Progenitor cell of endocrine pancreas (in vitro differentiated cells): Measurements from ENCODE around the gene MRPL2. TPM values are rescaled to one million over a fixed set of nuclear protein-coding genes. Genes with fewer than 3 reads are reported as not detected.

Experiments
- DNase-seq: peaks from one replicate; pipeline ENCODE4 v3.0.0; 2021; ENCODE audit warnings: low spot score; ENCODE audit not compliant: unreplicated experiment
- H3K27ac Mint-ChIP-seq: 2 replicates; pipeline ENCODE4 v1.8.0; 2021; ENCODE audit warnings: mild to moderate bottlenecking, moderate library complexity, mixed read lengths
- H3K27me3 Mint-ChIP-seq: 2 replicates; pipeline ENCODE4 v1.8.0; 2021; ENCODE audit warnings: mixed read lengths
- H3K36me3 Mint-ChIP-seq: 2 replicates; pipeline ENCODE4 v1.8.0; 2022; ENCODE audit warnings: mixed read lengths; ENCODE audit not compliant: insufficient read depth
- H3K4me1 Mint-ChIP-seq: 2 replicates; pipeline ENCODE4 v1.8.0; 2021; ENCODE audit warnings: low read depth, mixed read lengths
- H3K4me3 Mint-ChIP-seq: 2 replicates; pipeline ENCODE4 v1.8.0; 2021; ENCODE audit warnings: low read depth, mild to moderate bottlenecking, moderate library complexity, mixed read lengths
- H3K9me3 Mint-ChIP-seq: 2 replicates; pipeline ENCODE4 v1.8.0; 2021; ENCODE audit warnings: low read depth, mixed read lengths
- total RNA-seq: library from RNA; stranded (reverse); gene quantifications from 2 replicates; pipeline ENCODE4 v1.2.1, GENCODE V29; 2021
- TF ChIP-seq, protein P1 (sequence below): fragments of 200-600 bp; sonication (generic); IDR thresholded peaks from one replicate; pipeline ENCODE4 v1.5.0; 2021; ENCODE audit warnings: antibody characterized with exemption, mild to moderate bottlenecking; ENCODE audit not compliant: unreplicated experiment

Gene MRPL2
- total RNA-seq, 1 donor from 2014 or later = 45.2 TPM

DNA sequence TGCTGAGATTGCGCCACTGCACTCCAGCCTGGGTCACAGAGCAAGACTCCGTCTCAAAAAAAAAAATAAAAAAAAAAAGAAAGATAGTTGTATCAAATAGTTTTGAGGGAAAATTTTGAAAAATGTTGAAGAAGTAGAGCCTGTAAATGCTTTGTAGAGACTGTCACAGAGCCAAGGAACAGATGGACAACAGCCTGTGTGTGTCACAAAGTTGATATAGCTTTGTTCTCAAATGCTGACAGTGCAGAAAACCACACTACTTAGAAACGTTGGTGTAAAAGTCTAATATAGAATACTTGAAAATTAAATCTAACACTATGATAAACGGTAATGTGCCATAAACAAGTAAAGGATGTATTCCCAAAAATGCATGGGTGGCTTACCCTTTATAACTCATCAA, 42.3 kb upstream of the MRPL2 start:
- no peaks in the 10 kb centered on the region for H3K9me3 Mint-ChIP-seq
- H3K36me3 Mint-ChIP-seq = peaks cover 2% of the 10 kb centered on the region
- TF ChIP-seq, protein P1, sequence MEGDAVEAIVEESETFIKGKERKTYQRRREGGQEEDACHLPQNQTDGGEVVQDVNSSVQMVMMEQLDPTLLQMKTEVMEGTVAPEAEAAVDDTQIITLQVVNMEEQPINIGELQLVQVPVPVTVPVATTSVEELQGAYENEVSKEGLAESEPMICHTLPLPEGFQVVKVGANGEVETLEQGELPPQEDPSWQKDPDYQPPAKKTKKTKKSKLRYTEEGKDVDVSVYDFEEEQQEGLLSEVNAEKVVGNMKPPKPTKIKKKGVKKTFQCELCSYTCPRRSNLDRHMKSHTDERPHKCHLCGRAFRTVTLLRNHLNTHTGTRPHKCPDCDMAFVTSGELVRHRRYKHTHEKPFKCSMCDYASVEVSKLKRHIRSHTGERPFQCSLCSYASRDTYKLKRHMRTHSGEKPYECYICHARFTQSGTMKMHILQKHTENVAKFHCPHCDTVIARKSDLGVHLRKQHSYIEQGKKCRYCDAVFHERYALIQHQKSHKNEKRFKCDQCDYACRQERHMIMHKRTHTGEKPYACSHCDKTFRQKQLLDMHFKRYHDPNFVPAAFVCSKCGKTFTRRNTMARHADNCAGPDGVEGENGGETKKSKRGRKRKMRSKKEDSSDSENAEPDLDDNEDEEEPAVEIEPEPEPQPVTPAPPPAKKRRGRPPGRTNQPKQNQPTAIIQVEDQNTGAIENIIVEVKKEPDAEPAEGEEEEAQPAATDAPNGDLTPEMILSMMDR = no peak
- no peaks in the 10 kb centered on the region for H3K27me3 Mint-ChIP-seq
- H3K4me3 Mint-ChIP-seq = no peak overlapping the region
- no peak for DNase-seq
- H3K4me1 Mint-ChIP-seq = peaks cover 30% of the 10 kb centered on the region
- no peak overlapping the region for H3K27ac Mint-ChIP-seq

DNA sequence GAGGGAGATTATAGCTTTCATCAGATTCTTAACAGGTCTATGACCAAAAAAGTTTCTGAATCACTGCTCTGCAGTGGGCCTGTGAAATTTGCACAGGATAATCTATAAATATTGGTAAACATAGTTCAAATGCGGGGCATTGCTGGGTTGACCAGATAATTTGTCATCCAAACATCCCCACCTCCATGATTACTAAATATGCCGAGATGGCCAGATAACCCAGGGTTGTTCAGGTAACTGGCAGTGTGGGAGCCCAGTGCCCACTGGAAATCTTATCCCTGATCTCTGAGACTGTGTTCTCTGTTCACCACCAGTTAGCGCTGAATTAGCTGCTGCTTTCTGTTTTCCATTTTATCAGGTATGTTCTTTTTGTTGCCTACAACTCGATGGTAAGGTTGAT, 38.3 kb upstream of the MRPL2 start:
- Mint-ChIP-seq H3K4me1 (peaks cover 34% of the 10 kb centered on the region), H3K9me3 (no peaks in the 10 kb centered on the region), H3K36me3 (peaks cover 3% of the 10 kb centered on the region), H3K27ac (peak overlapping the region; percentile 95), H3K4me3 (no peak overlapping the region), H3K27me3 (no peaks in the 10 kb centered on the region)
- DNase-seq = no peak
- TF ChIP-seq, protein P1 = no peak

DNA sequence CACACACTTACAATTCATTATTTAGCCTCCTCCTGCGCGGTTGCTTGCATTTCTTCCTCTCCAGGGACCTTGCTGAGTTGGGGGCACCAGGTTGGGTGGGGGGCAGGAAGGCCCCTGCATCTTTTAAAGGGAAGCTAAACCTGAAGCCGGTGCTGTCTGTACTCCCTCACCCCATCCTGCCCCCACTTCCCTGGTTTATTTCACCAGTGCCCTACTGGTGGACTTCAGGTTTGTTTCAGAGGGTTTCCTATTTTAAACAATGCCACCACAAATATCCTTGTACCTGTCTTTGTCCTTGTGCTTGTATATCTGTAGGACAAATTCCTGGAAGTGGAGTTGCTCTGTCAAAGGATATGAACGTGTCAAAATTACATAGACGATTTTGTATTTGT, 37.9 kb upstream of the MRPL2 start:
- DNase-seq = no peak

DNA sequence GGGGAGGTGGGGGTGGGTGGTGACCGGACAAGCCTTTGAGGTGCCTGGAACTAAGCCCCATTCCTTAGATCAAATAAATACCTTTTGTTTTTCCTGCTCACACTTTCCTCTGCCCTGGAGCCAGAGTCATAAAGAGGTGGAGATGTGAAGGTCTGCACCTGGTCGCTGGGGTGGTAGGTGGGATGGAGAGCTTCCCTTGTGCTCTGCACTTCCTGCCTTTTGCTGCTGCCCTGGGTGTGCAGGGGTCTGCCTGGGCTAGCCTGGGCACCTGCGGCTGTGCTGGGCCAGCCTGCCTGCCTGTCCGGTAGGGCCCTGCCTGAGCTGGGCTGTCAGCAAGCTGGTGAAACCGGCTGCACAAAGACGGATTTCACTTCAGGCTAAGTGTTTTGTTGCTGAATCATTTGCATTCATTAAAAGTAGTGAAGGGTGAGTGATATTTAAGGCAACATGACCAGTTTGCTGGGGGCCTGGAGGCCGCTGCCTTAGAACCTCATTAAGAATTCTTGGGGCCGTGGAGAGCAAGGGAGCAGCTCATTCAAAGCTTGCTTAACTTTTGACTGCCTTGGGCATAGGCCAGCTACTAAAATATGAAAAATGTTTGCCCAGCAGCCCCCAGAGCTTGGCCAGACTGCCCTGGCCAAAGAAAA, 37.3 kb upstream of the MRPL2 start:
- H3K4me1 Mint-ChIP-seq = peaks cover 34% of the 10 kb centered on the region
- peaks cover 3% of the 10 kb centered on the region for H3K36me3 Mint-ChIP-seq
- DNase-seq = peak; percentile 22
- H3K27ac Mint-ChIP-seq = peak overlapping the region; percentile 95
- TF ChIP-seq, protein P1 = no peak
- H3K27me3 Mint-ChIP-seq = no peaks in the 10 kb centered on the region
- no peaks in the 10 kb centered on the region for H3K9me3 Mint-ChIP-seq
- H3K4me3 Mint-ChIP-seq = no peak overlapping the region

More for the DNA sequence above, 37.9 kb upstream of the MRPL2 start:
- H3K4me3 Mint-ChIP-seq = no peak overlapping the region
- no peaks in the 10 kb centered on the region for H3K9me3 Mint-ChIP-seq
- TF ChIP-seq, protein P1 = peak; percentile 8
- peaks cover 3% of the 10 kb centered on the region for H3K36me3 Mint-ChIP-seq
- H3K27ac Mint-ChIP-seq = peak overlapping the region; percentile 95
- H3K27me3 Mint-ChIP-seq = no peaks in the 10 kb centered on the region
- peaks cover 34% of the 10 kb centered on the region for H3K4me1 Mint-ChIP-seq

DNA sequence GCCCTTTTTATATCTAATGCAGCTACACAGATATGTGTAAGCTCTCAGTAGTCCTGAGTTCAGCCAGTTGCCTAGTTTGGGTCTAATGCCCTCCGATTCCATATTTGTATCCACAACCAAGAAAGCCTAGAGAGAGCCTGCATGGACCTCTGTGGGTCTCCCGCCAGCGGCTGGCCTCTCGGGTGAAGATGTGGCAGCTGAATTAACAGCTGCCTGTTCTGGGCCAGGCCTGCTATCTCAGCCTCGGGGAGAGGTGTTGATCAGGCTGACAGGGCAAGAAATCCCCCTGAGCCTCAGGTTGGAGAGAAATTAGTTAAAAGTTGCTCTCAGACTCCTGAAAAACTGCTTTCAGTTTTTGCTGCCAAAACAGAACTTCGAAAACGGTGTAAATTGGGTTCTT, 36.7 kb upstream of the MRPL2 start:
- DNase-seq = no peak
- Mint-ChIP-seq H3K4me1 (peaks cover 35% of the 10 kb centered on the region), H3K27ac (peak overlapping the region; percentile 95), H3K9me3 (no peaks in the 10 kb centered on the region), H3K4me3 (no peak overlapping the region), H3K27me3 (no peaks in the 10 kb centered on the region), H3K36me3 (peaks cover 3% of the 10 kb centered on the region)
- TF ChIP-seq, protein P1 = no peak
